GM04503 (cell line): ENCODE data around the gene LRRC7.
"Not testable (repeated sequence)": the region's sequence is repeated elsewhere in the genome, so short reads cannot be mapped to it uniquely, and the experiment has no call there.

Experiments
- DNase-seq: peaks from one replicate; pipeline ENCODE4 v3.0.0-alpha.2; 2012; ENCODE audit warnings: low read depth

Gene LRRC7

GRCh38 chr1:70042090-70042731 is 474.5 kb downstream of the LRRC7 start:
- no peak for DNase-seq

- peak; percentile 39 for DNase-seq
Observed at GRCh38 chr1:70043804-70044203, 476.1 kb downstream of the LRRC7 start.

GRCh38 chr1:70044832-70045231 is 477.1 kb downstream of the LRRC7 start:
- peak; percentile 55 for DNase-seq

GRCh38 chr1:70045581-70045980 is 477.9 kb downstream of the LRRC7 start:
- DNase-seq = not testable (repeated sequence)

GRCh38 chr1:70048336-70049094 is 480.8 kb downstream of the LRRC7 start:
- DNase-seq = no peak

GRCh38 chr1:70051926-70052325 is 484.2 kb downstream of the LRRC7 start:
- DNase-seq = no peak

- no peak for DNase-seq
Observed at GRCh38 chr1:70057500-70057899, 489.8 kb downstream of the LRRC7 start.

- no peak for DNase-seq
Observed at GRCh38 chr1:70061231-70061630, 493.5 kb downstream of the LRRC7 start.

- DNase-seq = no peak
Observed at GRCh38 chr1:70063861-70064260, 496.1 kb downstream of the LRRC7 start.

- DNase-seq = no peak
Observed at GRCh38 chr1:70066711-70067110, 499.0 kb downstream of the LRRC7 start.

- DNase-seq = peak; percentile 60
Observed at GRCh38 chr1:70071601-70072000, 503.9 kb downstream of the LRRC7 start.

- no peak for DNase-seq
Observed at GRCh38 chr1:70072231-70072751, 504.6 kb downstream of the LRRC7 start.

GRCh38 chr1:70075761-70076160 is 508.0 kb downstream of the LRRC7 start:
- DNase-seq = no peak

- no peak for DNase-seq
Observed at GRCh38 chr1:70077066-70077465, 509.3 kb downstream of the LRRC7 start.

- DNase-seq = no peak
Observed at GRCh38 chr1:70079546-70079945, 511.8 kb downstream of the LRRC7 start.

- no peak for DNase-seq
Observed at GRCh38 chr1:70083519-70083918, 515.8 kb downstream of the LRRC7 start.

GRCh38 chr1:70084314-70084915 is 516.7 kb downstream of the LRRC7 start:
- DNase-seq = peak; percentile 41

- DNase-seq = no peak
Observed at GRCh38 chr1:70085521-70085920, 517.8 kb downstream of the LRRC7 start.

GRCh38 chr1:70086897-70087296 is 519.2 kb downstream of the LRRC7 start:
- DNase-seq = no peak

GRCh38 chr1:70090141-70090540 is 522.4 kb downstream of the LRRC7 start:
- no peak for DNase-seq

- DNase-seq = no peak
Observed at GRCh38 chr1:70090875-70091274, 523.2 kb downstream of the LRRC7 start.

- DNase-seq = no peak
Observed at GRCh38 chr1:70091811-70092210, 524.1 kb downstream of the LRRC7 start.

- no peak for DNase-seq
Observed at GRCh38 chr1:70092526-70092925, 524.8 kb downstream of the LRRC7 start.
